ENCODE results near the gene MSANTD4.

DNA sequence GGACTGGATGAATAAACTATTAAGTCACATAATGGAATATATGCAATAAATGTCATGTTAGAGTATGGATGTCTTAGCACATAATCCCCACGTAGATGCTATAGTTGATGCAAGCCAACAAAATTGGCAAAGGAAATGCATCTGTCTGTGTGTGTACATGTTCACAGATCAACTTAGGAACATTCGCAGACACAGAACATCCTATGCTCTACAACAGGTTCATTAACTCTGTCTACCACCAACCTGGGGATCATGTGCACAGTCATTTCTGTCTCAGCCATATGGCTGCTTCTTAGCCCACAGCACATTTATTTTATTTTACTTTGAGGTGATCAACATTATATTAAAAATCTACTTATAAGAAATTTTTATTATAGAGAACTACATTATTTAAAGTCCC lies 4.9 kb downstream of the MSANTD4 start:
- TF ChIP-seq, protein P1, sequence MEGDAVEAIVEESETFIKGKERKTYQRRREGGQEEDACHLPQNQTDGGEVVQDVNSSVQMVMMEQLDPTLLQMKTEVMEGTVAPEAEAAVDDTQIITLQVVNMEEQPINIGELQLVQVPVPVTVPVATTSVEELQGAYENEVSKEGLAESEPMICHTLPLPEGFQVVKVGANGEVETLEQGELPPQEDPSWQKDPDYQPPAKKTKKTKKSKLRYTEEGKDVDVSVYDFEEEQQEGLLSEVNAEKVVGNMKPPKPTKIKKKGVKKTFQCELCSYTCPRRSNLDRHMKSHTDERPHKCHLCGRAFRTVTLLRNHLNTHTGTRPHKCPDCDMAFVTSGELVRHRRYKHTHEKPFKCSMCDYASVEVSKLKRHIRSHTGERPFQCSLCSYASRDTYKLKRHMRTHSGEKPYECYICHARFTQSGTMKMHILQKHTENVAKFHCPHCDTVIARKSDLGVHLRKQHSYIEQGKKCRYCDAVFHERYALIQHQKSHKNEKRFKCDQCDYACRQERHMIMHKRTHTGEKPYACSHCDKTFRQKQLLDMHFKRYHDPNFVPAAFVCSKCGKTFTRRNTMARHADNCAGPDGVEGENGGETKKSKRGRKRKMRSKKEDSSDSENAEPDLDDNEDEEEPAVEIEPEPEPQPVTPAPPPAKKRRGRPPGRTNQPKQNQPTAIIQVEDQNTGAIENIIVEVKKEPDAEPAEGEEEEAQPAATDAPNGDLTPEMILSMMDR (IDR thresholded peaks at IDR 0.05) = no peak
- TF ChIP-seq, protein P2, sequence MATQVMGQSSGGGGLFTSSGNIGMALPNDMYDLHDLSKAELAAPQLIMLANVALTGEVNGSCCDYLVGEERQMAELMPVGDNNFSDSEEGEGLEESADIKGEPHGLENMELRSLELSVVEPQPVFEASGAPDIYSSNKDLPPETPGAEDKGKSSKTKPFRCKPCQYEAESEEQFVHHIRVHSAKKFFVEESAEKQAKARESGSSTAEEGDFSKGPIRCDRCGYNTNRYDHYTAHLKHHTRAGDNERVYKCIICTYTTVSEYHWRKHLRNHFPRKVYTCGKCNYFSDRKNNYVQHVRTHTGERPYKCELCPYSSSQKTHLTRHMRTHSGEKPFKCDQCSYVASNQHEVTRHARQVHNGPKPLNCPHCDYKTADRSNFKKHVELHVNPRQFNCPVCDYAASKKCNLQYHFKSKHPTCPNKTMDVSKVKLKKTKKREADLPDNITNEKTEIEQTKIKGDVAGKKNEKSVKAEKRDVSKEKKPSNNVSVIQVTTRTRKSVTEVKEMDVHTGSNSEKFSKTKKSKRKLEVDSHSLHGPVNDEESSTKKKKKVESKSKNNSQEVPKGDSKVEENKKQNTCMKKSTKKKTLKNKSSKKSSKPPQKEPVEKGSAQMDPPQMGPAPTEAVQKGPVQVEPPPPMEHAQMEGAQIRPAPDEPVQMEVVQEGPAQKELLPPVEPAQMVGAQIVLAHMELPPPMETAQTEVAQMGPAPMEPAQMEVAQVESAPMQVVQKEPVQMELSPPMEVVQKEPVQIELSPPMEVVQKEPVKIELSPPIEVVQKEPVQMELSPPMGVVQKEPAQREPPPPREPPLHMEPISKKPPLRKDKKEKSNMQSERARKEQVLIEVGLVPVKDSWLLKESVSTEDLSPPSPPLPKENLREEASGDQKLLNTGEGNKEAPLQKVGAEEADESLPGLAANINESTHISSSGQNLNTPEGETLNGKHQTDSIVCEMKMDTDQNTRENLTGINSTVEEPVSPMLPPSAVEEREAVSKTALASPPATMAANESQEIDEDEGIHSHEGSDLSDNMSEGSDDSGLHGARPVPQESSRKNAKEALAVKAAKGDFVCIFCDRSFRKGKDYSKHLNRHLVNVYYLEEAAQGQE (IDR thresholded peaks at IDR 0.05; ENCODE audit: low read depth, low read length) = no peak
- TF ChIP-seq EP300 (IDR thresholded peaks at IDR 0.05; ENCODE audit: borderline replicate concordance in 1 of 2, low read depth in 1 of 2, low read length in 1 of 2) (no peak), RAD21 (IDR thresholded peaks at IDR 0.05; ENCODE audit: low read length) (no peak), FOSL2 (IDR thresholded peaks at IDR 0.05; ENCODE audit: borderline replicate concordance, low read depth) (no peak), MEF2A (IDR thresholded peaks at IDR 0.05; ENCODE audit: borderline replicate concordance, low read depth) (no peak), TEAD4 (IDR thresholded peaks at IDR 0.05; ENCODE audit: borderline replicate concordance, insufficient read depth) (no peak), GABPA (IDR thresholded peaks at IDR 0.05; ENCODE audit: low read depth) (no peak), EZH2phosphoT487 (IDR thresholded peaks at IDR 0.05; ENCODE audit: borderline replicate concordance, low read depth) (no peak)
- TF ChIP-seq, protein P3, sequence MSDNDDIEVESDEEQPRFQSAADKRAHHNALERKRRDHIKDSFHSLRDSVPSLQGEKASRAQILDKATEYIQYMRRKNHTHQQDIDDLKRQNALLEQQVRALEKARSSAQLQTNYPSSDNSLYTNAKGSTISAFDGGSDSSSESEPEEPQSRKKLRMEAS (IDR thresholded peaks at IDR 0.05; ENCODE audit: low read depth) = no peak

All from SK-N-SH (cell line).